Astrocyte of the cerebellum (primary cell): ENCODE results near the gene UST.
"Not testable (repeated sequence)": the region's sequence is repeated elsewhere in the genome, so short reads cannot be mapped to it uniquely, and the experiment has no call there.

ENCODE experiments used
- DNase-seq: peaks from one replicate; pipeline ENCODE4 v3.0.0-alpha.2; 2011; ENCODE audit warnings: low read depth
- H3K4me3 ChIP-seq: 2 replicates; pipeline ENCODE4 v1.5.1; 2011; ENCODE audit warnings: mild to moderate bottlenecking, low read depth, low read length, moderate library complexity
- in situ Hi-C: cut with HindIII; loops from 2 replicates; pipeline ENCODE4 v1.10.0; 2017; ENCODE audit warnings: low sequenced_read_pairs
- TF ChIP-seq, protein P1 (sequence below): IDR thresholded peaks from 2 replicates; pipeline ENCODE4 v1.5.1; 2012; ENCODE audit warnings: low read length, low read depth, moderate library complexity, mild to moderate bottlenecking; ENCODE audit errors: missing control alignments

UST gene

DNA sequence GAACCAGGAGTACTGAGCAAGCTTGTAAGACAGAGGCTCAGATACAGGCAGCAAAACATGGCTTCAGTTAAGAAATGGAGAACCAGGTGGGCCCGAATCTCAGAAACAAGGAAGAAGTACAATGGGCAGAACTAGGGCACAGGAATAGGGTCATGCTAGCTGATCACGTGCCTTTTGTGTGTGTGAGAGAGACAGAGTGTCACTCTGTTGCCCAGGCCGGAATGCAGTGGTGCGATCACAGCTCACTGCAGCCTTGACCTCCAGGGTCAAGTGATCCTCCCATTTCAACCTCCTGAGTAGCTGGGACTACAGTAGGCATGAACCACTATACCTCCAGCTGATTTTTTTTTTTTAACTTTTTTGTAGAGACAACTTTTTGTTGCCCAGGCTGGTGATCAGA lies 257.8 kb downstream of the UST start:
- DNase-seq, result no peak
- TF ChIP-seq, protein P1, sequence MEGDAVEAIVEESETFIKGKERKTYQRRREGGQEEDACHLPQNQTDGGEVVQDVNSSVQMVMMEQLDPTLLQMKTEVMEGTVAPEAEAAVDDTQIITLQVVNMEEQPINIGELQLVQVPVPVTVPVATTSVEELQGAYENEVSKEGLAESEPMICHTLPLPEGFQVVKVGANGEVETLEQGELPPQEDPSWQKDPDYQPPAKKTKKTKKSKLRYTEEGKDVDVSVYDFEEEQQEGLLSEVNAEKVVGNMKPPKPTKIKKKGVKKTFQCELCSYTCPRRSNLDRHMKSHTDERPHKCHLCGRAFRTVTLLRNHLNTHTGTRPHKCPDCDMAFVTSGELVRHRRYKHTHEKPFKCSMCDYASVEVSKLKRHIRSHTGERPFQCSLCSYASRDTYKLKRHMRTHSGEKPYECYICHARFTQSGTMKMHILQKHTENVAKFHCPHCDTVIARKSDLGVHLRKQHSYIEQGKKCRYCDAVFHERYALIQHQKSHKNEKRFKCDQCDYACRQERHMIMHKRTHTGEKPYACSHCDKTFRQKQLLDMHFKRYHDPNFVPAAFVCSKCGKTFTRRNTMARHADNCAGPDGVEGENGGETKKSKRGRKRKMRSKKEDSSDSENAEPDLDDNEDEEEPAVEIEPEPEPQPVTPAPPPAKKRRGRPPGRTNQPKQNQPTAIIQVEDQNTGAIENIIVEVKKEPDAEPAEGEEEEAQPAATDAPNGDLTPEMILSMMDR, result no peak
- H3K4me3 ChIP-seq, result no peak overlapping the region
- in situ Hi-C loops, result no loop called here

DNA sequence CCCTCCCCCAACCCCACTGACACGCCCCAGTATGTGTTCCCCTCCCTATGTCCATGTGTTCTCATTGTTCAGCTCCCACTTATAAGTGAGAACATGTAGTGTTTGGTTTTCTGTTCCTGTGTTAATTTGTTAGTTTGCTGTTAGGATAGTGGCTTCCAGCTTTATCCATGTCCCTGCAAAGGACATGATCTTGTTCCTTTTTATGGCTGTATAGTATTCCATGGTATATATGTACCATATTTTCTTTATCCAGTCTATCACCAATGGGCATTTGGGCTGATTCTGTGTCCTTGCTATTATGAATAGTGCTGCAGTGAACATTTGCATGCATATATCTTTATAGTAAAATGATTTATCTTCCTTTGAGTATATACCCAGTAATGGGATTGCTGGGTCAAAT lies 259.4 kb downstream of the UST start:
- DNase-seq, H3K4me3 ChIP-seq, in situ Hi-C loops: not testable (repeated sequence)

DNA sequence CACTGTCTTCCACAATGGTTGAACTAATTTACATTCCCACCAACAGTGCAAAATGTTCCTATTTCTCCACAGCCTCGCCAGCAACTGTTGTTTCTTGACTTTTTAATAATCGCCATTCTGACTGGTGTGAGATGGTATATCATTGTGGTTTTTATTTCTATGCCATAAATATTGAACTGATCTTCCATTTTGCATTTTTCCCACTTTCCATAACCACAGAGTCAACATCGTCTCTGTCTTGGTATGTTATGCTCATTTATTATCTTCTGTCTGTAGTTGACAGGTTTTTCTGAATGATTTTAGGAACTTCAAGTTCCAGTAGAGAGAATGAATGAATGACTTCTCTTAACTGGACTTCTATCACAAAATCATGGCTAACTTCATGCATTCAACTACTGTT lies 259.8 kb downstream of the UST start:
- H3K4me3 ChIP-seq, result no peak overlapping the region
- no peak for DNase-seq
- in situ Hi-C loops, result no loop called here
- TF ChIP-seq, protein P1, result no peak

DNA sequence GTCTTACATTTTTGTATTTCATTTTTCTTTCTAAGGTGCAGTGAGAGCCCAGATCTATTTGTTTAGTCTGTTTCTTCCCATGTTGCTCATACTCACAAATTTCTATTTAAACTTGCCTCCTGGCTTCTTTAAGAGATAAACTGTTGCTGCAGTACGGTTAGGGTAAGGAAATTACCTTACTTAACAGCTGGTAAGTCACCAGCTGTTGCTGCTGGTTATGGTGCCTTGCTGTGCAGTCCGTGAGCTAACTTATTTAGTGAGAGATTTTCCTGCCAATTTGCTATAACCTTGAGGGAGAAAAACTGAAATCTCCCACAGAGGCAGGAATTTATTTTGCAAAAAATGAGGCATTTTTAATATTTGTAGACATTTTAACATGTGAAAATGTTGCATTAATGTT lies 261.0 kb downstream of the UST start:
- H3K4me3 ChIP-seq, result no peak overlapping the region
- DNase-seq, result no peak
- TF ChIP-seq, protein P1, result no peak
- in situ Hi-C loops, result no loop called here

DNA sequence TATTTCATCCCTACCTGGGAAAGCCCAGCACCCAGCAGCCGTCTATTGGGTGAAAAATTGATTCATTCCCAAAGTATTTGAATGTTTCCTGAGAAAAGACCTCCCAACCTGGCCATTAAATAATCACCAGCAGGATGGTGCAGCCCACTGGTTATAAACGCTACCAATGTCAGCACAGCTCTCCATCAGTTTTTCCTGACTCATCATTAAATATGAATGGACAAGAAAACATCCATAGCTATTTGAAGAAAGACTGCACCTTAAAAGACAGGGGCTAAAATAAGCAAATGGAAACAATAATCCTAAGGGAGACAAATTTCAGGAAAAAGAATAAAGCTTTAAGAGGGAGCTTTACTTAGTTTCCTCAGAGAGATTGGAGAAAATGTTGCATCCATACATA lies 261.9 kb downstream of the UST start:
- no peak for DNase-seq
- TF ChIP-seq, protein P1, result no peak
- in situ Hi-C loops, result no loop called here
- H3K4me3 ChIP-seq, result no peak overlapping the region

DNA sequence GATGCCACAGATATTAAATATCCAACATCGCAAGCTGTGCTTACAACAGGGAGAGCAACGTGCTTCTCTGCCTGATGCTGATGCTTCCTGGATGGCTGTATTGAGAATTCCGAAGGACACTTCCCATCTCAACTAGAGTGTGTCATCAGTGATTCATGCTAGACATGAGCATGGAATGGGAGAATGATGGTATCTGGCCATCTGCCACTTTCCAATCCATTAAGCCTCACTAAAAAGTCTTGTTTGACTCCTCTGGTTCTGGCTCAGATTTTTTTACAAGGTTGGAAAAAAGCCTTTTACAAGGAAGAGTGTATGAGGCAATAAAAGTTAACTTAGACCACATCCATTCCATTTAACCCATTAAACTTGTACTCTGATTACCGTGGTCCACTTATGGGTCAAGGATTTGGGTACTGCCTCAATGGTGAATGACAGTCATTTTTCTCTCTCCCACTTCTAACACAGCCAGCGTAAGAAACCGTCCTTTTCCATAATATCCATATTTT lies 265.3 kb downstream of the UST start:
- TF ChIP-seq, protein P1, result no peak
- in situ Hi-C loops, result no loop called here
- H3K4me3 ChIP-seq, result no peak overlapping the region
- peak; percentile 92 for DNase-seq

DNA sequence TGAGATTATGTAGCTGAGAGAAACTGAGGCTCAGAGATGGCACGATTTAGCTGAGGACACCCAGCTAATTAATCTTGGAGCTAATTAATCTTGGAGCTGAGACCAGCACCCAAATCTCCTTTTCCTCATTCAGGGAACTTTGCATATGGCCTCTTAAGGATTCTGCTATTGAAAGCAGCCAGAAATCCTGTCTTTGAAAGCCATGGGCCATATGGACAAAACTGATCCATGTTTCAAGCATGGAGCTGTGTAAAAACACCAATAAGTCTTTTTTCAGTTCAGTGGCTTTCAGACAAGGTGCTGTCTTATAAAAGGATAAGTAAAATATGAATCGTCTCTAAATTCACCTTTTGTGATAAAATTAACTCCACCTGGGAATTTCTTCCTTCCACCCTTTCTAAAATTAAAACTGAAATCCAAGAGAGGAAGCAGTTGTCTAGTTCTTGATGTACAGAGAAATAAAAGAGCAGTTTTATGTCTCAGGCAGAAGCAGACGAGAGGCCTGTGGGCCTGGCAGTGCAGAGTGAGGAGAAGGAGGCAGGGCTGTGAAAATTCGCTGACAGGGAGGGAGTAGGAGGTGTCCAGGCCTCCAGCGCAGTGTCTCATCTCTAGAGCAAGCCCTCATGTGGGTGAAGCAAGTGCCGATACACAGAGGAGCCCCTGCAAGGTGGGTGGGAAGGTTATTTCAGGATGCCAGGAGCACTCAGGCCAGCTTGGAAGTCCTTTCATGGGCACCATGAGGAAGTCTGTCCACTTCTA lies 266.9 kb downstream of the UST start:
- in situ Hi-C loops, result no loop called here
- DNase-seq, result no peak
- H3K4me3 ChIP-seq, result no peak overlapping the region
- TF ChIP-seq, protein P1, result no peak
